Mesothelial cell of epicardium (in vitro differentiated cells): Measurements from ENCODE around the gene MAP3K9. TPM values are rescaled to one million over a fixed set of nuclear protein-coding genes. Genes with fewer than 3 reads are reported as not detected.

Experiments
- DNase-seq, 2 experiments: peaks; one replicate each; pipeline ENCODE4 v3.0.0; 2021; ENCODE audit warnings: low spot score in 2 of 2; ENCODE audit not compliant: unreplicated experiment in 2 of 2
- H3K27ac Mint-ChIP-seq: 2 replicates; pipeline ENCODE4 v1.8.0; 2021; ENCODE audit warnings: mixed read lengths
- H3K27me3 Mint-ChIP-seq: 2 replicates; pipeline ENCODE4 v1.8.0; 2021; ENCODE audit warnings: low read depth, mixed read lengths
- H3K36me3 Mint-ChIP-seq: 2 replicates; pipeline ENCODE4 v1.8.0; 2021; ENCODE audit warnings: mixed read lengths
- H3K4me1 Mint-ChIP-seq: 2 replicates; pipeline ENCODE4 v1.8.0; 2021; ENCODE audit warnings: mixed read lengths
- H3K4me3 Mint-ChIP-seq: 2 replicates; pipeline ENCODE4 v1.8.0; 2021; ENCODE audit warnings: mild to moderate bottlenecking, moderate library complexity, mixed read lengths
- H3K9me3 Mint-ChIP-seq: 2 replicates; pipeline ENCODE4 v1.8.0; 2021; ENCODE audit warnings: mixed read lengths
- CTCF ChIP-seq: fragments of 200-600 bp; sonication (generic); IDR thresholded peaks from one replicate; pipeline ENCODE4 v1.5.0; 2021; ENCODE audit warnings: antibody characterized with exemption; ENCODE audit not compliant: unreplicated experiment
- total RNA-seq: library from RNA; stranded (reverse); gene quantifications from 3 replicates; pipeline ENCODE4 v1.2.1, GENCODE V29; 2021

MAP3K9 gene
- total RNA-seq, 1 donor from 2014 or later: 9.5 TPM

GRCh38 chr14:70702161-70702560, 107.2 kb downstream of the MAP3K9 start:
- no peak for DNase-seq
- TF ChIP-seq CTCF: no peak
- Mint-ChIP-seq H3K27me3 (peaks cover 11% of the 10 kb centered on the region), H3K36me3 (no peaks in the 10 kb centered on the region), H3K4me3 (no peak overlapping the region), H3K4me1 (no peaks in the 10 kb centered on the region), H3K27ac (no peak overlapping the region), H3K9me3 (no peaks in the 10 kb centered on the region)

- Mint-ChIP-seq H3K9me3 (no peaks in the 10 kb centered on the region), H3K4me3 (no peak overlapping the region), H3K4me1 (no peaks in the 10 kb centered on the region), H3K36me3 (no peaks in the 10 kb centered on the region), H3K27ac (no peak overlapping the region), H3K27me3 (peaks cover 11% of the 10 kb centered on the region)
- DNase-seq: no peak
- TF ChIP-seq CTCF: no peak
Measured at GRCh38 chr14:70701610-70702009, 107.7 kb downstream of the MAP3K9 start.

- no peak for DNase-seq
- H3K4me3 Mint-ChIP-seq: no peak overlapping the region
- H3K4me1 Mint-ChIP-seq: no peaks in the 10 kb centered on the region
- no peaks in the 10 kb centered on the region for H3K9me3 Mint-ChIP-seq
- H3K27ac Mint-ChIP-seq: no peak overlapping the region
- TF ChIP-seq CTCF: no peak
- peaks cover 11% of the 10 kb centered on the region for H3K27me3 Mint-ChIP-seq
- H3K36me3 Mint-ChIP-seq: no peaks in the 10 kb centered on the region
Measured at GRCh38 chr14:70700955-70701585, 108.2 kb downstream of the MAP3K9 start.

- DNase-seq: no peak
- Mint-ChIP-seq H3K9me3 (no peaks in the 10 kb centered on the region), H3K27ac (no peak overlapping the region), H3K4me3 (no peak overlapping the region), H3K36me3 (no peaks in the 10 kb centered on the region), H3K4me1 (no peaks in the 10 kb centered on the region), H3K27me3 (peaks cover 11% of the 10 kb centered on the region)
- TF ChIP-seq CTCF: no peak
Measured at GRCh38 chr14:70699646-70700045, 109.7 kb downstream of the MAP3K9 start.

GRCh38 chr14:70698288-70698687, 111.0 kb downstream of the MAP3K9 start:
- Mint-ChIP-seq H3K27ac (no peak overlapping the region), H3K36me3 (no peaks in the 10 kb centered on the region), H3K27me3 (peaks cover 11% of the 10 kb centered on the region), H3K9me3 (no peaks in the 10 kb centered on the region), H3K4me1 (no peaks in the 10 kb centered on the region), H3K4me3 (no peak overlapping the region)
- TF ChIP-seq CTCF: no peak
- DNase-seq: no peak

- TF ChIP-seq CTCF: no peak
- Mint-ChIP-seq H3K36me3 (no peaks in the 10 kb centered on the region), H3K27ac (no peak overlapping the region), H3K27me3 (peaks cover 11% of the 10 kb centered on the region), H3K9me3 (no peaks in the 10 kb centered on the region), H3K4me1 (no peaks in the 10 kb centered on the region), H3K4me3 (no peak overlapping the region)
- DNase-seq: no peak
Measured at GRCh38 chr14:70697701-70698100, 111.6 kb downstream of the MAP3K9 start.
